Activated CD8-positive, alpha-beta memory T cell treated with anti-CD3 and anti-CD28 coated beads, Interleukin-2, amount 50 U/mL, for 24 hours (primary cell): ENCODE measurements around the gene ADAMTS17.

Source experiments
- DNase-seq: peaks from one replicate; pipeline ENCODE4 v3.0.0-alpha.2; 2020; ENCODE audit errors: extremely low read depth

The ADAMTS17 gene

DNA sequence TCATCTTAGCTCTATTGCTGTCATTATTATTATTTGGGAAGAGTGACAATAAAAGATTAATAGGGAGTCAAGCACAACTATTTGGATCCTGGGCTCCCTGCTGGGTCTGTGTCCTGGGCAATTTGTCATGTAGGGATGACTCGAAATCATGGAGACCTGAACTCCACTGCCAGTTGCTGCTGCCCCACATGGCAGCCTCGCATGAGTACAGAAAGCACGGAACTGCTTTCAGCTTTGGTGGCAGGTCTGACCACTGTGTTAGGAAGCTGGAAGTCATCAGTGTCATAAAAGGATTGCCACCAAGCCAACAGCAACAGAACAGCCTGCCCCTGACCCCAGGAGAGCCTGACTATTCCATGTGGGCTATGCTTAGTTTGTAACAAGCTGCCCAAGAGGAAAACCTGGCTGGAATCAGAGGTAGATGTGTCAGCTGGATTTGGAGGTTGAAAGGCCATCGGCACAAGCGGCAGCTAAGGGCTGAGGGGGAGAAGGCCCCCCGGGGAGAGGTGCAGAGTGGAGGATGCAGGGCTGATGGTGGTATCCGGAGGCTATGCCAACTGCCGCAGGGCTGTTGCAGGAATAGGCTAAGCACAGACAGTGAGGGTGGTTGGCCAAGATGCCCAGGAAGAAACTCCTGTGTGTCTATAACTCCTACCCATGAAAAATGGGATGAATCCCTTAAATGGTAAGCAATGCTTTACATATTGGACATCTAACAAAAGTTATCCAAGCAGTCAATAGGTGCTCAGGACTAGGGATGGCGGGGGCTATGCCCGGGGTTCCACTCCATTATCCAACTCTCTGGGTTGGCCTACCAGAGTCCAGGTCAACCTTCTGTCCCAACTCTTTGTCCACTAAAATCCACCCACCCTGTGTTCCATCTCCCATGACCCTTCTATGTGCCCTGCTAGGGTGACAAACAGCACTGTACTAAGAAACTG, 291.6 kb downstream of the ADAMTS17 start:
- DNase-seq, result no peak

DNA sequence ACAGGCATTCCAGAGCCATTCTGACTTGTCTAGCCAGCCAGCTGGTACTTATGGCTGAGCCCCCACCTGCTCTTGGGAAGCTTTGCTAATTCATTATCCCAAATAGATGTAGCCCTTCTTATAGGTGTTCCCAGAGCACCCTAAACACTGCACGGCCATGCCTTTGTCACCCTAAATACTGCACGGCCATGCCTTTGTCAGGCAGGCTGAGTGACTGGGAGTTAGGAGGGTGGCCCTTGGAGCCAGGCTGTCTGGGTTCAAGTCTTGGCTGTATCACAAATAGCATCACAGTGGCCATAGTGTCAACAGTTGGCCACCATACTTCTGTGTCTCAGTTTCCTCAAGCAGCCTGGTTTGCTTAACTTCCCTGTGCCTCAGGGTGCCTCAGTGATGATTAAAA, 292.3 kb downstream of the ADAMTS17 start:
- DNase-seq, result no peak

DNA sequence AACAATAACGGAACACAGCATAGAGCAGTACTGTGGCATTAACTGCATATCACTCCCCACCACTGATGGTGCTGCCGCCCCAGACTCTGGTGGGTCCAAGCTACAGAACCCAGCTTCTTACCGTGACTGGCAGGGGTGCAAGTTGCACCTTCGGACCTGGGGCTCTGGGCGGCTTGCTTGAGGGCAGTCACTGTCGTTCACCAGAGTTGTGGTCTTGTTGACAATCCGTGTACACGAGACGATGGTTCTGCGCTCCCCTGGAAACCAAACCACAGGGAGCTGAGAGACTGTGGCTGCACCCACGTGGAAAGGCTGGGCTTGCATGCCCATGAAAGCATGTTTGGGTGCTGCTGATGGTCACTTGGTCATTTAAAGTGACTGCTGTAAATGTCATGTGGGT, 293.0 kb downstream of the ADAMTS17 start:
- no peak for DNase-seq

DNA sequence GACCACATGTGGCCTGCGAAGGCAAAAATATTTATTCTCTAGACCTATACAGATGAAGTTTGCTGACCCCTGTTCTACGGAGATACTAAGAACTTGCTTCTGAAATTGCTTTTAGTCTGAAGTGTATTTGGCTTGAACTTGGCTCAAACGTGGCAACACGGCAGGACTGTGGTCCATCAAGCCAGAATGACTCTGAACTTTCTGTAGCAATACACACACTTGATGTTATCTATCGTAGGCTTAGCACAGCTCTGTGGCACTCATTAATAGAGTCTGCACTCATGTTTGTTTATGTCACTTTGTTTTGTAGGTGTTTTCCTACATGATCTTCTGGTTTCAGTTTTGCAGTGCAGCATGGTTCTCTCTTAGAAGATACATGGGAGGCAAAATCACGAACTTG, 298.1 kb downstream of the ADAMTS17 start:
- DNase-seq, result no peak

DNA sequence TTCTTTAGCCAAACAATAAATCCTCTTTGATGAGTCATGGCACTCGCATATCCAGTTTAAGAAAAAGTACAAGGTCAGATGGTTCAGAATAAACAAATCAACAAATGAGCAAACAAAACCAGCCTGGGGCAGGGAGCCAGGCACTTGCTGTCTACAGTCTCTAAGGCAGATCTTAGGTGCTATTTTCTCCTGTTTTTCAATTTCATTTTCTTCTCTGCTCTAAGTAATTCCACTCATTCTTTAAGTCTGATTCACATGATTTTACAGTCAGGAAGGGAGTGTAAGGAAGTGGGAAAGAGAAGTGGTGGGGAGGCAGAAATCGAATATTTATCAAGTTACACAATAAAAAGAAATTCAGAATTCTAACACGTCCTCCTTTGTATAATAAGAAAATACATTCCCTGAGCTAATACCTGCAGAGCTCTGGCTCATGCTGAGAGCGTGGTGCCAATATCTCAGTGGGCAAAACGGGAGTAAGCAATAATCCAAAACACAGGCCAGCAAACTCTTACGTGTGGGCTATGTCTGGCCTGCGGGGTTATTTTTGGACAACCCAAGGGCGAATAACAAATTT, 298.6 kb downstream of the ADAMTS17 start:
- no peak for DNase-seq

DNA sequence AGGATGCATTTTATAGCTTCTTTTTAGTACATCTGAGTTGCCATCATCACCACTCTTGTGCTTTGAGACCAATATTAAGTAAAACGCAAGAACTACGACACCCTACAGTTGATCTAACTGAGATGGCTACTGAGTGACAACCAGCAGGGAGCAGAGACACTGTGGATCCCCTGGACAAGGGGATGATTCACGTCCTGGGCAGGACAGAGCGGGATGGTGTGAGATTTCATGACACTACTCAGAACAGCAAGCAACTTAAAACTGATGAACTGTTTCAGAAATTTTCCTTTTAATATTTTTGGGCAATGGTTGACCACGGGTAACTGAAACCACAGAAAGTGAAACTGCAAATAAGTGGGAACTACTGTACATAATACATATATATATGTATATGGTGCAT, 299.2 kb downstream of the ADAMTS17 start:
- DNase-seq, result no peak

DNA sequence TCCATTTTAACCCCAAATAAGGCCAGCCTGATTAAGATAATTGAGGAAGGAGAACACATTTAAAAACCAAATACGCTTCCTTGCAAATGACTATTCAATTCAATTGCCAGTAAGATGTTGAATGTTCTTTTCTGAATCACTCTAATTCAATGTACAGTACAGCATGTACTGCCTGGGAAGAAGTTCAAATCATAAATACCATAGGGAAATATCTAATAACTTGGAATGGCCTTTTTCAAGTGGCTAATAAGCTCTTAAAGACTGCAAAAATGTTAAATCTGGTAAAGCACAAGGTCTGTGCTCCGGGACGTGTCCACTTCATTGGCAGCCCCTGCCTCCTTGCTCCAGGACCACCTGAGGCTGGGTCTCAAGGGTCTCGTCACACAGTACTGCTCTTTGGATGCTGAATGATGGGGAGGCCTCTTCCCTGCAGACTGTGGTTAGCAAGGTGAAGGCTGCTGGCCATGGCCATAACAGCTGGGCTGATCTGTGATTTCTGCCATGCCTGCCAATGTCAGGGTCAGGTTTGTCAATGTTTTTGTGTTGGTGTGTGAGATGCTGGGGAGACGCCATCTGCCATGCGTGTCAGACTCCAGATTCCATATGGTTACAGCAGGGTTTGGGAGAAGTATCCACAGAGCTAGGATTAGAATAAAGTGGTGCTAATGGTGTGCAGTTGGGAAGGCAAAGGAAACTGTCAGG, 300.5 kb downstream of the ADAMTS17 start:
- no peak for DNase-seq

DNA sequence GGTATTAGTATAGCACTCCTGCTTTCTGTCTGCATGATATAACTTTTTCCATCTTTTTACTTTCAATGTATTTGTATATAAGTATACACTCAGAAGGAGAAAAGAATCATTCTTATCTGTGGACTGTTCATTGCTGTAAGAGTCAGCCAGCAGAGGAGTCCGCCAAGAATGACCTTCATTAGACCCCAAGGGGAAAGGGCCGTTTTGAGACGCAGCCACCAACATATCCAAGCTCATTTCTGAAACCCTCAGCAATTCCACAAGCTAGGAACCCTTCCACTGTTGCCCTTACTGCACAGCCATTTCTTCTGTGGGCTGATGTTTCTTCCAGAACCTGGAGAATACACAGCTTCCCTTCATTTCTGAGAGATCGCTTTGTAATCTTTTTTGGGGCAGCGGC, 301.8 kb downstream of the ADAMTS17 start:
- no peak for DNase-seq

DNA sequence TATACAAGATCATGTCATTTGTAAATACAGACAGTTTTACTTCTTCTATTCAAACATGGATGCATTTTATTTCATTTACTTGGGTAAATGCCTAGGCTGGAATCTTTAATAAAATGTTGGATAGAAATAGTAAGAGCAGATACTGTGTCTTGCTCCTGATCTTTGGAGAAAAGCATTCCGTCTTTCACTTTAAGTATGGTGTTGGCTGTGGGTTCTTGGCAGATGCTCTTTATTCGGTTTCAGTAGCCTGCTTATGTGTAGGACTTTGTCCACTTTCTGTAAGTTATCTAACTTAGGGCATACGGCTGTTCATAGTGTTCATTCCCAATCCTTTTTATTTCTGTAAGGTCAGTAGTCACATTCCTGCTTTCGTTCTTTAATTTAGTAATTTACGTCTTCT, 303.0 kb downstream of the ADAMTS17 start:
- DNase-seq, result no peak

DNA sequence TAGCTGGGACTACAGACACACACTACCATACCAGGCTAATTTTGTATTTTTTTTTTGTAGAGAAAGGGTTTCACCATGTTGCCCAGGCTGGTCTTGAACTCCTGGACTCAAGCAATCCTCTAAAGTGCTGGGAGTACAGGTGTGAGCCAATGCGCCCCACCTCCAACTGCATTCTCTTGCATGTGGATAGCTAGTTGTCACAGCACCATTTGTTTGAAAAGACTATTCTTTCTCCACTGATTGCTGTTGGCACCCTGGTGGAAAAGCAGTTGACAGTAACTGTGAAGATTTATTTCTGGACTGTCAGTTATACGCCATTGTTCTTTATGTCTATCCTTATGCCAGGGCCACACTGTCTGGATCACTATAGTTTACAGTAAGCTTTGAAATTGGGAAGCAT, 303.9 kb downstream of the ADAMTS17 start:
- DNase-seq, result no peak

DNA sequence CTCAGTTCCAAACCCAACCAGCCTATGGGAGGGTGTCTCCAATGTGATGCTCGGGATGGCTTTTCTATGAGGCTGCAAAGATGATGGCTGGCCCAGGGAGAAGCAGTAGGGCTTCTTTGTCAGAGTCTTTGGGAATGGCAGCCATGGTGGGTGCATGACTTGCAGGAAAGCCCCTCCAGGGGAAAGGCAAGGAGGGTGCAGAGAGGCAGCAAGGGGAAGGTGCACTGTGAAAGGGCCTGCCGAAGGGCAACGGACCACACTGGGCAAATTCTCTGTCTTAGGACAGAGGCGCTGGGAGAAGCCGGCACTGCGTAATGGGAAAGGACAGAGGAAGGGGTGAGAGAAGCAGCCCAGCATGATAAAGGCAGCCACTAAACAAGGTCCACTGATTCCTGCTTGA, 305.8 kb downstream of the ADAMTS17 start:
- DNase-seq, result no peak

DNA sequence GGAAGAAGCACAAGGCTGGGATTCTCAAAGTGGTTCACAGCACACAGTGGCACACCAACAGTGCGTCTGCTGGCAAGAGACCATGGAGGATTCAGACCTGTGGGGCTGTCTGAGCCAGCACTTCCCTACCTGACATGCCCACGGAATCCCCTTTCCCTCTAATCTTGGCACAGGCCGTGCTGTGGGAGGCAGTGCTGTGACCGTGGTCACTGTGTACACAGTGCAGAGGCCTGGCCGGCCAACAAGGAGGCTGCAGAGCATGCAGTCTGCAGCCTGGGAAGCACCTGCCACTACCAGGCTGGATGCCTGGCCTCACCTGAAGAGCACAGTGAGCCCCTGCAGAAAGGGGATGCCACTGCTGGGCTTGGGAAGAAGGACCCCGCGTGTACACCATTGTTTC, 307.6 kb downstream of the ADAMTS17 start:
- no peak for DNase-seq

DNA sequence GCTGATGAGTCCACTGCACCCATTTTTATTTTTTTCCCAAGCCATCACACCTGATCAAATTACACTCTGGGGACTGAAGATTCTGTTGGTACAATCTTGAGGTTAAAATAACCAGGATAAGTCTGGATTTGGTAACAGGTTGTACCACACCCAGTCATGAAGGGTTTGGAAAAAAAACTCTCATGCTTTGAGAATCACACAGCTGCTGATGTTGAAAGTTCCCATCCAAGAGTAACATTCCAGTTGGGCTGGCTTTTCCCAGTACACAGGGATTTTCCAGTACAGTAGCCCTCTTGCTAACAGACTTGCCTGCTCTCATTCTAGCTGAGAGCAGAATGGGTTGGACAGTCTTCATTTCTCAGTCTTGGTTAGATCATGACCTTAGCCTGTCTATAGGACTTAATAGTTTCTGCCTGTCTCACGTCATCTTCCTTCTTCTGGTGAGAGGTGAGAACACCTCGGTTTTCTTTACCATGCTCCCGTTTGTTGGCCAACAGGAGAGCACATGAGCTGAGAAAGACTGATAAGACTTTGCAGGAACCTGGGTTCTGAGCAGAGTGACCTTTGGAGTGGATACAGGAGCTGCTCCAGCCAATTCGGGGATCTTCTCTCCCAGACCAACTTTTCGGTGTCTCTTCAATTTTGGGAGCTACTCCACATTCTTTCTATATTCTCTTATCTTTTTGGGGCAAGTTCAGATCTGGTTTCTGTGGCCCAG, 308.5 kb downstream of the ADAMTS17 start:
- DNase-seq, result no peak

DNA sequence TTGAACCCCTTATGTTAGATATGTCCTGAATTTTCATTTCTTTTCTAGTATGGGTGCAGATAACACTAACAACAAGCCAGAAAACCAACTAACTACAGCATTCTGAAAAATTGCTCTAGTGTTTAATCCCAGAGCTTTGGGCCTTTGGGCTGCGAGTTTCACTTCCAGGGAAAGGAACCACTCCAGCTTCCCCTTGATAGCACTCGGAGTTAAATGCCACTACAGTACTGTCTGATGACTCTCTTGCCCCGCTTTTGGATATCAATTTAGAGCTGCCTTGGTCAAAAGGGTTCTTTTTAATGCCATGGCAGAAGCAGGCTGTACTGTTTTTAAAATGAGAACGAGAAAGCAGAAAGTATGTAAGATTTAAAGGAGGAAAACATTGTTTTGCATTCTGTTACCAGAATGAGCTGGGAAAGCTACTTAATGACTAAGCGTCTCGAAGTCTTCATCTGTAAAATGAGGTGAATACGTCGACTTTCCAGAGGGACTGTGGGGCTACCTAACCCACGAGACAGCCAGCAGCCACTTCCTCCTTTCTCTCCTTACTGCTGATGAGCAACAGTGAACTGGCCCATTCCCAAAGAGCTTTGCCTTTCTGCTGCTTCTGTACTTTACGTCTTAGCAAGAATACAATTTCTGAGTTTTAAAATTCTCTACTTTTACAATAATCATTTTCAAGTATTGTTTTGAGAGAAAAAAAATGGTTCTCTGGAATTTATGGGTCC, 309.3 kb downstream of the ADAMTS17 start:
- no peak for DNase-seq

DNA sequence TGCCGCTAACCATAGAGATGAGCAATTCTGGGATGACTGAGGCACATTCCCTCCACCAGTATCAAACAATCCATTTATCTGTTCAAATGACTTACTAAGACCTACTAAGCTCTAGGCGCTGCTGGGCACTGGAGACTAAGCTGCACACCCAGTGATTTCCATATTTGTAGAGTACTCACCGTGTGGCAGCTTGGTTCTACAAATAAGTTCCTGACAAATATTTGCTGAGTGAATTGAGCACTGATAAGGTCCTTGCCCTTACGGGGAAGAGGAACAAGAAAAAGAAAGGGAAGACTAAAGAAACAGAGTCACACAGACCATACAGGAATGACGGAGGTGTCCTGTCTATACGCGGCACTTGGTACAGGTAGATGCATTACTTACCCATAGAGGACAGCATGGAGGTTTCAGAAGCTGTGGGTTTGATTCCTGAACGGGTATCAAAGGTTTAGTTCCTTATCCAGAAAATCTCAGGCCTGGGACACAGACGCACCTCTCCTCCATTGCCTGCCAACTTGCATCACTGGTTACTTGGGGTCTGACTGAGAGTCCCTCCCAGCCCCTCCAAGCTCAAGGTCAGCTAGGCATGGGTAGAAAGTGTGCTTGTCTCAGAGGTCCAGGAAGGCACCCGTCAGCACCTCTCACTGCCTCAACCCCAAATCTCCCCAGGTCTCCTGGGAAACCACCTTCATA, 310.0 kb downstream of the ADAMTS17 start:
- DNase-seq, result no peak

DNA sequence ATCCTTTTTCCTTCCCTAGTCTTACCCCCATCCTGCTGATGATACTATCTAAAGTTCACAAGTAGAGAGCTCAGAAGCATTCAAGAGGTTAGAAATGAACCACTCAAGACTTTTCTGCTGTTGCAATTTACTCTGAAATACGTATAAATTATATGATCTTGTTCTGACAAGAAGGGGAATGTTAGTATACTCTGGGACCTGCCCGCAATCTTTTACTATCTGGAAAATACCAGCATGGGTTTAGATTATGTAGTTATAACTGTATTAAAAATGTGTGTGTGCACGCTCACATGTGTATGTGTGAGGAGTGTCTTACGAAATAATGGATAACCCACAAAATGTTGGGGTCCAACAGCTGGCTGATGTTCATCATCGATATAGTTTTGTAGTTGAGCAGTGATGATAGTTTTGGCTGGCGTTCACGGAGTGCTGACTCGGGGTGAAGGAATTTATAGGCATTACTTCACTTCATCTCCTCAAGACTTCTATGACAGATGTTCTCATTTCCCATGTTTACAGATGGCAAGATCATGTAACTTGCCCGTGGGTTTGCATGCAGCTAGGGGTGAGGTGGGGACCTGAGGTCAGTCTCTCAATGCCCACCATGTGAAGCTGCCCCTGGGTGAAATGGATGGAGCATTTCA, 311.1 kb downstream of the ADAMTS17 start:
- no peak for DNase-seq

DNA sequence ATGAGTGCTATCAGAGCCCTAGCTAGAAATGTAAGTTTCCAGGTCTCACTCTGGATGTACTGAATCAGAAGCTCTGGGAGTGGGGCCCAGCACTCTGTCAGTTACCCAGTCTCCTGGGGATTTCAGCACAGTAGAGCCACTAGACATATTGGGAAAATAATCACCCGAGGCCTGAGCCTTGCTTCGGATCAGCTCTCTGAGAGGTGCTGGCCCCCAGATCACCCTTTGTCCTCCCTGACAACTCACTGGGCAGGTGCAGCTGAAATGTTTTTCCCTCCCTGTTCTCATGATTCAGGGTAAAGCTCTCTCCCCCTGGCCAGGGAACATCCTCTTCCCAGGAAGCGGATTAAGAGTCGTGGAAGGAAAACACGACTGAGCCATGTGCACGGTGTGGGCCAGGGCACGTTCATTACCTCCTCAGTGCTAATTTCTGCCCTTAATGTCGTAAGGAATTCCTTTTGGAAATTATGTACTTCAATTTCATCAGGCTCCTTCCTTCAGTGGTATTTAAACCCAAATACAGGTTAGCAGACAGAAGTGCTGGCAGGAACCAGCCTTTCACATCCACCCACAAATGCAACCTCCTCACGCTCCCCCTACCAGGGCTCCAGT, 311.8 kb downstream of the ADAMTS17 start:
- DNase-seq, result no peak

DNA sequence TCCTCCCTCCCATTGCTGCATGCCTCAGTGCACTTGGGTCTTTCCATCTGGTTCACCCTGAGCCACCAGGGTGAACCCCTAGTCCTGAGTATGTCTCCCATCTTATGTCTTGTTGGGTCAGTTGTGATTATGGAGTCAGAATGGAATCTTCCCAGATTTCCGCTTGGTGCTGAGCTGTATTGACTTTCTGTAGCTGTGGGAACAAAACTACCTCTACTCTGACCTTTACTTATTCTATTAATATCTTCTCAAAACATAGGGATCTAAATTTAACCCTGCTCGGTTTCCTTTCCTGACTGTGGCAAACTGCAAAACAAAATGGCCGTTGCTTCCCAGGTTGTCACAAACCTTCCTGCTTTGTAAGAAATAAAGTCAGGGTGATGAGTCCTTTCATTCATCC, 312.7 kb downstream of the ADAMTS17 start:
- no peak for DNase-seq

DNA sequence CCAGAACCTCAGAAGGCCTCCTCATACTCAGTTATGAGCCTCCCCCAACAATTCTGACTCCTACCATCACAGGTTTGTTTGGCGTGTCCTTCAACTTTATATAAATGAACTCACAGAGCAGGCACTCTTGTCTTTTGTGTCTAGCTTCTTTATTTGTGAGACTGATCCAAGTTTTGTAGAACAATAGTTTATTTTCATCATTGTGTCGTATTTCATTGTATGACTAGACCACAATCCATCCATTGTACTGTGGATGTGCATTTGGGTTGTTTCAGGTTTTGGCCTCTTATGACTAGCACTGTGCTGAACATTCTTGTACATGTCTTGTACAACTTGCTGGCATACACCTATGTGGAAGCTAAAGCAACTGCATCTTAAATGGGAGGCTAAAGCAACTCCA, 315.7 kb downstream of the ADAMTS17 start:
- DNase-seq, result no peak

DNA sequence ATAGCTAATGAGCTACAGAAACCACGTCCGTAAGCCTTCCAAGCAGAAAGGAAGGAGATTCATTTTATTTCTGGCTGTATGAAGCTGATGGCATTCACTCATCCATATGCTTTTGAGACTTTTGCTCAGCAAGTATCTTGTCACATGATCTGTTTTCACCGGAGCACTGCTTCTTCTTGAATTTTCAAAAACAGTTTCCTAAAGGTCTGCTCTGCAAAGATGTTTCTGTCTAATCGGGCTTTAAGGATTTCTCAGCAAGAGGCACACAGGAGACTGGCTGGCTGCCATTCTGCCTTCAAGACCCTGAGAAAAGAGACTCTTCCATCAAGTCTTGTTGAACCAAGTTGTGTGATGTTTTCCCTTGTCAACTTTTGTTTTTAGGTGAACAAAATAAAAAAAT, 319.0 kb downstream of the ADAMTS17 start:
- DNase-seq, result no peak
